Upper lobe of right lung (tissue), 1 donor: ENCODE data around the gene TLR8. TPM values are rescaled to one million over a fixed set of nuclear protein-coding genes. Genes with fewer than 3 reads are reported as not detected.

Source experiments
- ATAC-seq: fragments of 200-7000 bp; cut with Tn5 transposase; one replicate; pipeline ENCODE4 v1.9.1; 2020; ENCODE audit warnings: mild to moderate bottlenecking, moderate library complexity
- DNase-seq: peaks from one replicate; pipeline ENCODE4 v3.0.0-alpha.2; 2020
- H3K27ac ChIP-seq: fragments of 200-600 bp; one replicate; pipeline ENCODE4 v1.8.0; 2022
- H3K27me3 ChIP-seq: fragments of 200-600 bp; one replicate; pipeline ENCODE4 v1.8.0; 2022; ENCODE audit warnings: mild to moderate bottlenecking
- H3K36me3 ChIP-seq: fragments of 200-600 bp; one replicate; pipeline ENCODE4 v1.8.0; 2022
- H3K4me1 ChIP-seq: fragments of 200-600 bp; one replicate; pipeline ENCODE4 v1.8.0; 2022
- H3K4me3 ChIP-seq: fragments of 200-600 bp; one replicate; pipeline ENCODE4 v1.8.0; 2022; ENCODE audit warnings: mild to moderate bottlenecking
- H3K9me3 ChIP-seq: fragments of 200-600 bp; one replicate; pipeline ENCODE4 v1.8.0; 2022
- intact Hi-C: fragments of 100-400 bp; cut with DNase I; formaldehyde crosslinking; loops from one replicate; pipeline ENCODE4 v1.11.0; 2022
- total RNA-seq: library from RNA; stranded (reverse); fragmentation: NEBNext Ultra II Directional; extraction: Animal tissue kit (Norgen Biotek cat#: 25700); gene quantifications from one replicate; pipeline ENCODE4 v1.2.1, GENCODE V29; 2021
- TF ChIP-seq, protein P1 (sequence below): fragments of 200-600 bp; IDR thresholded peaks from one replicate; pipeline ENCODE4 v1.8.0; 2022; ENCODE audit warnings: antibody characterized with exemption
- donor health status: DM: no; HTN: yes; CAD: no; lungs with severe emphysema.

TLR8 gene
- total RNA-seq, 1 donor from 2014 or later = 17.8 TPM

DNA sequence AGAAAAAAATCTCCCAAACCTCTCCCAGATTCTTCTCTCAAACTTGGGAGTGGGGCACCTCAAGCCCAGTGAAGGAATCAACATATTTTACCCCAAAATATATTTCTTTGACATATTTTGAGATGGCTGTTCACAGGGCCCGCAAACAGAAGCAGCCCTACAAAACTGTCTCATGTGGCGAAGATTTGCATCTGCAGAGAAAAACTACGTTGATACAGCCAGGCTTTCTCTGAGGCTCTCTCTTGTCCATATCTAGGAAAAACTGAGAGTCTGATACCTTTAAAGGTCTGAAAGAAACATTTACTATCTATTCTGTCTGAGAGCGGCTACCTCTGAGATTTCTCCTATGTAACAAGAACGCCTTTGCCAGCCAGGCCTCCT is 45.2 kb downstream of the TLR8 start:
- ATAC-seq (no peak), DNase-seq (no peak)
- TF ChIP-seq, protein P1, sequence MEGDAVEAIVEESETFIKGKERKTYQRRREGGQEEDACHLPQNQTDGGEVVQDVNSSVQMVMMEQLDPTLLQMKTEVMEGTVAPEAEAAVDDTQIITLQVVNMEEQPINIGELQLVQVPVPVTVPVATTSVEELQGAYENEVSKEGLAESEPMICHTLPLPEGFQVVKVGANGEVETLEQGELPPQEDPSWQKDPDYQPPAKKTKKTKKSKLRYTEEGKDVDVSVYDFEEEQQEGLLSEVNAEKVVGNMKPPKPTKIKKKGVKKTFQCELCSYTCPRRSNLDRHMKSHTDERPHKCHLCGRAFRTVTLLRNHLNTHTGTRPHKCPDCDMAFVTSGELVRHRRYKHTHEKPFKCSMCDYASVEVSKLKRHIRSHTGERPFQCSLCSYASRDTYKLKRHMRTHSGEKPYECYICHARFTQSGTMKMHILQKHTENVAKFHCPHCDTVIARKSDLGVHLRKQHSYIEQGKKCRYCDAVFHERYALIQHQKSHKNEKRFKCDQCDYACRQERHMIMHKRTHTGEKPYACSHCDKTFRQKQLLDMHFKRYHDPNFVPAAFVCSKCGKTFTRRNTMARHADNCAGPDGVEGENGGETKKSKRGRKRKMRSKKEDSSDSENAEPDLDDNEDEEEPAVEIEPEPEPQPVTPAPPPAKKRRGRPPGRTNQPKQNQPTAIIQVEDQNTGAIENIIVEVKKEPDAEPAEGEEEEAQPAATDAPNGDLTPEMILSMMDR = no peak
- peak overlapping the region; percentile 63 for H3K27ac ChIP-seq
- no peaks in the 10 kb centered on the region for H3K27me3 ChIP-seq
- H3K9me3 ChIP-seq = no peaks in the 10 kb centered on the region
- peaks cover 34% of the 10 kb centered on the region for H3K4me1 ChIP-seq
- intact Hi-C loops = loop anchor here (10.0 kb wide), 1 partner anchor 533 kb away; no protein-coding TSS in a partner anchor
- H3K36me3 ChIP-seq = no peaks in the 10 kb centered on the region
- no peak overlapping the region for H3K4me3 ChIP-seq

DNA sequence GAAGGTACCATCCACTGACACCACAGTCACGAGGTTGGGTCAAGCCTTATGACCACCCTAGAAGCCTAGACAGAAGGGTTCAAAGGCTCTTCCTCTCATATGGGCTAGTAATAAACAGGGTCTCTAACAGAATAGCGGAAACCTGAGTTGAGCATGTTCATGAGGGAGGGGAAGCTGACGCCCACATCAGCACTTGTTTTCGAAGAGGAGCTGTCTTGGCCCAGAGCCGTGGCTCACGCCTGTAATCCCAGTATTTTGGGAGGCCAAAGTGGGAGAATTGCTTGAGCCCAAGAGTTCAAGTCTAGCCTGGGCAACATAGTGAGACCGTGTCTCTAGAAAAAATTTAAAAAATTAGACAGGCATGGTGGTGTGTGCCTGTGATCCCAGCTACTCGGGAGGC is 47.0 kb downstream of the TLR8 start:
- no peak overlapping the region for H3K4me3 ChIP-seq
- TF ChIP-seq, protein P1 = no peak
- ATAC-seq (no peak), DNase-seq (no peak)
- H3K27ac ChIP-seq = no peak overlapping the region
- intact Hi-C loops = loop anchor here (10.0 kb wide), 1 partner anchor 531 kb away; no protein-coding TSS in a partner anchor
- no peaks in the 10 kb centered on the region for H3K36me3 ChIP-seq
- peaks cover 23% of the 10 kb centered on the region for H3K4me1 ChIP-seq
- no peaks in the 10 kb centered on the region for H3K9me3 ChIP-seq
- no peaks in the 10 kb centered on the region for H3K27me3 ChIP-seq

DNA sequence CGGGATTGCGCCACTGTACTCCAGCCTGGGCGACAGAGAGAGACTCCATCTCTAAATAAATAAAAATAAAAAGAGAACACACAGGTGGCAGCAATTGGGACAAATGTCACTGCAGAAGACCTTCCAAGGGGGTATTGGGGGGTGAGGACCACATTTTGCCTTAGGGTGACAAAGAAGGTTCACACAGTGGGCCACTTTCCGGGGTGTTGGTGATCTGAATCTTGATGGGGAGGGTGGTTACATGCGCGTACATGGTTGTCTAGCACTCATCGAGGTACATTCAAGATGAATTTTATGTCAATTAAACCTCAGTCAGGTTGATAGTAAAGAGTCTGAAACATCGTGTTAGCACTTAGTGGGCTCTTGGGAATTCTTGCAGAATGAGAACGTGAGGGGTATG is 48.0 kb downstream of the TLR8 start:
- TF ChIP-seq, protein P1 = no peak
- Histone ChIP-seq H3K9me3 (no peaks in the 10 kb centered on the region), H3K27me3 (no peaks in the 10 kb centered on the region), H3K4me1 (peaks cover 22% of the 10 kb centered on the region), H3K27ac (peak overlapping the region; percentile 86), H3K4me3 (no peak overlapping the region), H3K36me3 (no peaks in the 10 kb centered on the region)
- intact Hi-C loops = loop anchor here (10.0 kb wide), 1 partner anchor 530 kb away; no protein-coding TSS in a partner anchor
- DNase-seq (no peak), ATAC-seq (no peak)

DNA sequence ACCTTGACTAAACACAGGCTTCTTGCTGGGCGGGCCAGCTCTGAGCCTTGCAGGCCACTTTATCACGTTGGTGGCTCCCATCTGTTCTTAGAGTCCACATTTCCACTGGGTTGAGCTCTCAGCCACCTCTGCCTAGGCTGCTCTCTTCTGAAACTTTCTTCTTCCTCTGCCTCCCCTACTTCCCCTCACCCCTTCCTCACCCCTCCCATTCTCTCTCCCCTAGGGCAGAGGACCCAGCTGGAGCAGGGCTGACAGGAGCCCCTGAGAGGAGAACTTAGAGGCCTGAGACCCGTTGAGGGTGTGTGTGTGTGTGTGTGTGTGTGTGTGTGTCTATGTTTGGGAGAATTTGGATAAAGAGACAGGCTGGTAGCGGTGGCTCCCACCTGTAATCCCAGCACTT is 48.6 kb downstream of the TLR8 start:
- ATAC-seq (no peak), DNase-seq (no peak)
- intact Hi-C loops = loop anchor here (10.0 kb wide), 1 partner anchor 530 kb away; no protein-coding TSS in a partner anchor
- peaks cover 16% of the 10 kb centered on the region for H3K4me1 ChIP-seq
- no peaks in the 10 kb centered on the region for H3K9me3 ChIP-seq
- H3K27ac ChIP-seq = peak overlapping the region; percentile 86
- TF ChIP-seq, protein P1 = no peak
- H3K4me3 ChIP-seq = no peak overlapping the region
- no peaks in the 10 kb centered on the region for H3K36me3 ChIP-seq
- H3K27me3 ChIP-seq = no peaks in the 10 kb centered on the region

DNA sequence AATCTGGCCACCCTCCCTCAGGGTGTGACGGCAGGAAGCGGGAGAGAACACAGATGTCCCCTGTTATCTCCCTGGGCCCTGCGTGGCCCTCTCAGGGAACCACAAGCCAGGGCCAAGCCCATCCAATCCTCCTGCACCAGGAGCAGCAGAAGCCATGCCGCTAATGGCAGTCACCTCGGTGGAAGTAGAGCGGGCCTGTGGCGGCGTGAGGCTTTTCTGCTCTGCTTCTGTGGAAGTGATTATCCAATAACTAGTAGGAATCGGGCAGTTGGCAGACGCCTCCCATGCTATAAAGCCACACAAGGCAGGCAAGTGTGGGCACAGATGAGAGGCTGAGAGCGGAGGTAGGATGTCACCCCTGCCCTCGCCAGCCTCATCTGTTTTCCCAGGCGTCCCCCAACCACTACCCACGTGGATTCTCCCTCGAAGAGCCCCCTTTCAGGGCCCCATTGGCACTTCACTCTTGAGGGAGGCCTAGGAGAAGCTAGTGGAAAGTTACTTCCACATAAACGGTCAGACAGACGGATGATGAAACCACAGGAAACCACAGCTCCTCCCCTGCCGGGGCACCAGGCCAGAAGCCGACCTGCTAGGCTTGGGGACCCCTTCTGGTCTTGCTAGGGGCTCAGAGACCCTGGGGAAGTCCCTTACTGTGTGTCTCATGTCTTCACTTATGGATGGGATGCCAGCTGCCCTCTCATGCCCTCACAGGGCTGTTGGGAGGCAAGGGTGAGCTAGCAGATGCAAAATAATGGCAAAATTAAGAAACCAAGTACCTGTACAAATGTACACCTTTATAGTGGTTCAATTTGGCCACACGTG is 49.7 kb downstream of the TLR8 start:
- Histone ChIP-seq H3K27ac (peak overlapping the region; percentile 86), H3K4me1 (peaks cover 16% of the 10 kb centered on the region), H3K4me3 (peak overlapping the region; percentile 30), H3K9me3 (no peaks in the 10 kb centered on the region), H3K27me3 (no peaks in the 10 kb centered on the region), H3K36me3 (no peaks in the 10 kb centered on the region)
- TF ChIP-seq, protein P1 = no peak
- intact Hi-C loops = loop anchor here (10.0 kb wide), 1 partner anchor 529 kb away; no protein-coding TSS in a partner anchor
- ATAC-seq = peak; percentile 89
- DNase-seq = peak; percentile 82
